SK-N-MC (cell line): ENCODE results near the gene ADCY2.

ENCODE experiments used
- EZH2 ChIP-seq: fragments of 200-600 bp; sonication (generic); IDR thresholded peaks from one replicate; pipeline ENCODE4 v1.6.1; 2017; ENCODE audit warnings: antibody characterized with exemption
- FOXP2 ChIP-seq: optimal IDR thresholded peaks from 2 replicates; pipeline ENCODE3; 2011; ENCODE audit warnings: mild to moderate bottlenecking, moderate library complexity; ENCODE audit not compliant: insufficient read depth; ENCODE audit errors: extremely low read length, control extremely low read depth
- POLR2AphosphoS5 ChIP-seq: IDR thresholded peaks from 2 replicates; pipeline ENCODE4 v1.6.1; 2012; ENCODE audit warnings: mild to moderate bottlenecking, low read depth, low read length, borderline replicate concordance

GRCh38 chr5:7616897-7617296, 221.0 kb downstream of the ADCY2 start:
- TF ChIP-seq EZH2 (no peak), POLR2AphosphoS5 (no peak), FOXP2 (no peak)
